IMR-90 (cell line): ENCODE measurements around the gene CTIF. TPM values are rescaled to one million over a fixed set of nuclear protein-coding genes. Genes with fewer than 3 reads are reported as not detected.

Experiments used
- ATAC-seq: fragments of 200-7000 bp; cut with Tn5 transposase; 2 replicates; pipeline ENCODE4 v1.9.1; 2020; ENCODE audit warnings: low read depth, mild to moderate bottlenecking, moderate library complexity
- BruUV-seq: library from RNA; stranded (reverse); fragments of 400-500 nt; replicated peaks from 2 replicates; lab custom pipeline; 2021; lab: Mats Ljungman, UMichigan
- CTCF ChIA-PET: fragments of 300-600 bp; formaldehyde crosslinking; extraction: SDS; loops from one replicate; lab custom pipeline; 2021; ENCODE audit warnings: antibody characterized with exemption; lab: Yijun Ruan, JAX
- POLR2A ChIA-PET: fragments of 300-600 bp; sonication (Branson Sonifier 250); formaldehyde crosslinking; loops from one replicate; lab custom pipeline; 2022; ENCODE audit warnings: antibody characterized with exemption; ENCODE audit not compliant: unreplicated experiment; lab: Charles Lee
- DNase-seq: peaks from one replicate; pipeline ENCODE4 v3.0.0; 2013
- H2AFZ ChIP-seq: replicated peaks from 2 replicates; pipeline ENCODE3; 2013; ENCODE audit warnings: low read length, mild to moderate bottlenecking; ENCODE audit not compliant: poor library complexity
- H2AK5ac ChIP-seq: 2 replicates; pipeline ENCODE4 v1.6.1; 2013; ENCODE audit warnings: low read depth, low read length, inconsistent platforms
- H2AK9ac ChIP-seq: replicated peaks from 2 replicates; pipeline ENCODE3; 2013; ENCODE audit warnings: mild to moderate bottlenecking, low read depth, low read length, moderate library complexity; ENCODE audit not compliant: poor library complexity
- H2BK120ac ChIP-seq: 2 replicates; pipeline ENCODE4 v1.6.1; 2013; ENCODE audit warnings: low read depth, low read length, inconsistent platforms
- H2BK15ac ChIP-seq: 3 replicates; pipeline ENCODE4 v1.6.1; 2013; ENCODE audit warnings: low read depth, low read length, inconsistent platforms
- H2BK20ac ChIP-seq: 2 replicates; pipeline ENCODE4 v1.6.1; 2013; ENCODE audit warnings: low read depth, mild to moderate bottlenecking, inconsistent platforms, low read length, moderate library complexity
- H2BK5ac ChIP-seq: 2 replicates; pipeline ENCODE4 v1.6.1; 2013; ENCODE audit warnings: mild to moderate bottlenecking, low read depth, low read length, inconsistent platforms; ENCODE audit not compliant: poor library complexity, severe bottlenecking
- H3K14ac ChIP-seq: replicated peaks from 2 replicates; pipeline ENCODE4 v1.6.1; 2013; ENCODE audit warnings: low read depth, low read length, inconsistent platforms
- H3K18ac ChIP-seq: 2 replicates; pipeline ENCODE4 v1.6.1; 2013; ENCODE audit warnings: low read depth, low read length, control low read depth
- H3K23ac ChIP-seq: 2 replicates; pipeline ENCODE4 v1.6.1; 2013; ENCODE audit warnings: low read depth, low read length, inconsistent platforms
- H3K27ac ChIP-seq: 2 replicates; pipeline ENCODE4 v1.5.1; 2013; ENCODE audit warnings: mild to moderate bottlenecking, control low read depth, low read length; ENCODE audit not compliant: insufficient read depth
- H3K27me3 ChIP-seq: 2 replicates; pipeline ENCODE4 v1.6.1; 2013; ENCODE audit warnings: low read length; ENCODE audit not compliant: control insufficient read depth, insufficient read depth
- H3K36me3 ChIP-seq: 2 replicates; pipeline ENCODE4 v1.6.1; 2013; ENCODE audit warnings: low read length, mixed read lengths; ENCODE audit not compliant: control insufficient read depth, insufficient read depth
- H3K4ac ChIP-seq: 2 replicates; pipeline ENCODE4 v1.6.1; 2013; ENCODE audit warnings: low read depth, low read length, inconsistent platforms
- H3K4me1 ChIP-seq: 2 replicates; pipeline ENCODE4 v1.6.1; 2013; ENCODE audit warnings: low read length, mixed read lengths; ENCODE audit not compliant: control insufficient read depth, insufficient read depth
- H3K4me2 ChIP-seq: 2 replicates; pipeline ENCODE4 v1.6.1; 2013; ENCODE audit warnings: low read depth, mild to moderate bottlenecking, control low read depth, low read length, moderate library complexity
- H3K4me3 ChIP-seq: 2 replicates; pipeline ENCODE4 v1.5.1; 2013; ENCODE audit warnings: low read depth, mild to moderate bottlenecking, control low read depth, low read length, moderate library complexity; ENCODE audit not compliant: insufficient read depth
- H3K56ac ChIP-seq: 2 replicates; pipeline ENCODE4 v1.6.1; 2013; ENCODE audit warnings: low read length, inconsistent platforms; ENCODE audit not compliant: insufficient read depth; ENCODE audit errors: extremely low read depth
- H3K79me1 ChIP-seq, 2 experiments: 2 replicates each; pipeline ENCODE4 v1.6.1; 2013; ENCODE audit warnings: low read length in 2 of 2, inconsistent platforms in 1 of 2, low read depth in 1 of 2
- H3K9ac ChIP-seq: 2 replicates; pipeline ENCODE4 v1.6.1; 2013; ENCODE audit warnings: low read depth, low read length, control low read depth
- H3K9me1 ChIP-seq: 2 replicates; pipeline ENCODE4 v1.6.1; 2013; ENCODE audit warnings: low read length, inconsistent platforms; ENCODE audit not compliant: insufficient read depth
- H3K9me3 ChIP-seq: 2 replicates; pipeline ENCODE4 v1.6.1; 2013; ENCODE audit warnings: low read length; ENCODE audit not compliant: control insufficient read depth, insufficient read depth
- H4K20me1 ChIP-seq: 2 replicates; pipeline ENCODE4 v1.6.1; 2013; ENCODE audit warnings: low read length, inconsistent platforms; ENCODE audit not compliant: insufficient read depth
- H4K5ac ChIP-seq: 2 replicates; pipeline ENCODE4 v1.6.1; 2013; ENCODE audit warnings: mild to moderate bottlenecking, low read depth, low read length, control low read depth
- H4K8ac ChIP-seq, 2 experiments: 2 replicates each; pipeline ENCODE4 v1.6.1; 2013; ENCODE audit warnings: low read depth in 2 of 2, low read length in 2 of 2, control low read depth in 1 of 2, inconsistent platforms in 1 of 2
- H4K91ac ChIP-seq: 2 replicates; pipeline ENCODE4 v1.6.1; 2013; ENCODE audit warnings: low read depth, low read length, inconsistent platforms; ENCODE audit not compliant: insufficient read depth
- FOS ChIP-seq: fragments of 150-350 bp; IDR thresholded peaks from 2 replicates; pipeline ENCODE4 v1.6.1; 2016; ENCODE audit warnings: low read depth, low read length
- MXI1 ChIP-seq: IDR thresholded peaks from 2 replicates; pipeline ENCODE4 v1.6.1; 2012; ENCODE audit warnings: low read depth, mild to moderate bottlenecking, low read length, moderate library complexity, borderline replicate concordance
- RCOR1 ChIP-seq: IDR thresholded peaks from 2 replicates; pipeline ENCODE4 v1.6.1; 2012; ENCODE audit warnings: mild to moderate bottlenecking, low read length, improper control_type of control experiment; ENCODE audit not compliant: insufficient replicate concordance
- WGBS, 2 experiments: methylation state at CpG; one replicate each; pipeline versions ENCODE4 v1.1.5 to v1.1.7; 2013; ENCODE audit warnings: missing lambda C conversion rate in 2 of 2; ENCODE audit not compliant: insufficient read length in 1 of 2; ENCODE audit errors: extremely low coverage in 2 of 2; 5-methylcytosine and 5-hydroxymethylcytosine counted together
- dilution Hi-C: fragments of 300-500 bp; cut with HindIII; formaldehyde crosslinking; loops from one replicate; pipeline ENCODE4 v1.14.3; 2018; ENCODE audit warnings: low sequenced_read_pairs; ENCODE audit not compliant: unreplicated experiment
- in situ Hi-C: fragments of 300-500 bp; cut with MboI; formaldehyde crosslinking; loops from 3 replicates; pipeline ENCODE4 v1.14.3; 2019; ENCODE audit warnings: low sequenced_read_pairs, inconsistent platforms, mixed read lengths
- intact Hi-C: fragments of 100-400 bp; cut with micrococcal nuclease; formaldehyde crosslinking; loops from 2 replicates; pipeline ENCODE4 v1.10.0; 2022
- polyA plus RNA-seq, 3 experiments: library from polyadenylated mRNA; depleted of rRNA; stranded (reverse); fragments of >200 nt; gene quantifications; 2 replicates each; pipeline ENCODE4 v1.2.3, GENCODE V29; 2012; ENCODE audit warnings: low replicate concordance in 1 of 3
- total RNA-seq: library from RNA; depleted of rRNA; stranded (reverse); fragments of >200 nt; gene quantifications from 2 replicates; pipeline ENCODE4 v1.2.3, GENCODE V29; 2012

CTIF gene
- total and polyA plus RNA-seq, 2 of the 4 experiments (the other 2 are of a cell fraction), result 25.1 to 57.0 TPM

GRCh38 chr18:48528861-48529260 is 10.0 kb upstream of the CTIF start:
- H3K18ac ChIP-seq, result no peak overlapping the region
- H3K56ac ChIP-seq, result no peak overlapping the region
- intact Hi-C loops (no loop called here), dilution Hi-C loops (no loop called here), in situ Hi-C loops (loop anchor here (25.0 kb wide), 1 partner anchor 408 kb away; no protein-coding TSS in a partner anchor)
- no CpG with 5 or more reads among the region's 5 CpGs for WGBS, 2 experiments
- H3K4me3 ChIP-seq, result no peak overlapping the region
- BruUV-seq, result no TSS peak
- no peak overlapping the region for H4K91ac ChIP-seq
- DNase-seq (no peak), ATAC-seq (no peak)
- H3K4ac ChIP-seq, result no peak overlapping the region
- H2AK5ac ChIP-seq, result 0 out of 2 replicates have a peak overlapping the region, but pooled peaks have one; percentile 27
- no peak overlapping the region for H3K4me2 ChIP-seq
- no peak overlapping the region for H2AFZ ChIP-seq
- no peaks in the 10 kb centered on the region for H3K36me3 ChIP-seq
- no peak for TF ChIP-seq MXI1
- TF ChIP-seq RCOR1, result no peak
- no peak for TF ChIP-seq FOS
- H4K8ac ChIP-seq, result no peak overlapping the region
- peaks cover 12% of the 10 kb centered on the region for H3K9me1 ChIP-seq
- H3K79me1 ChIP-seq, result 0 out of 4 replicates have a peak, but pooled peaks cover 0 to under 1% of the 10 kb centered on the region in 2 experiments
- H3K23ac ChIP-seq, result no peak overlapping the region
- no peak overlapping the region for H3K9ac ChIP-seq
- H3K27ac ChIP-seq, result no peak overlapping the region
- peaks cover 9% of the 10 kb centered on the region for H3K4me1 ChIP-seq
- CTCF ChIA-PET, result interaction anchor here (1.1 kb wide), 1 partner anchor 36 kb away, joined by 3 read pairs; no protein-coding TSS in a partner anchor
- no peaks in the 10 kb centered on the region for H4K20me1 ChIP-seq
- no peak overlapping the region for H4K5ac ChIP-seq
- no peak overlapping the region for H2AK9ac ChIP-seq
- POLR2A ChIA-PET, result no interaction called here
- H3K14ac ChIP-seq, result no peak overlapping the region
- peaks cover 9% of the 10 kb centered on the region for H3K27me3 ChIP-seq
- H3K9me3 ChIP-seq, result no peaks in the 10 kb centered on the region
- no peak overlapping the region for H2BK20ac ChIP-seq
- H2BK15ac ChIP-seq, result no peak overlapping the region
- H2BK5ac ChIP-seq, result no peak overlapping the region
- H2BK120ac ChIP-seq, result 0 out of 2 replicates have a peak overlapping the region, but pooled peaks have one; percentile 17
